Activated T-helper 9 cell treated with anti-CD3 and anti-CD28 coated beads, Interleukin-2, amount 50 U/mL, for 16 hours (primary cell): ENCODE measurements around the gene GRIK2.

Experiments
- DNase-seq: peaks from one replicate; pipeline ENCODE4 v3.0.0-alpha.2; 2020; ENCODE audit warnings: low read depth

The GRIK2 gene

DNA sequence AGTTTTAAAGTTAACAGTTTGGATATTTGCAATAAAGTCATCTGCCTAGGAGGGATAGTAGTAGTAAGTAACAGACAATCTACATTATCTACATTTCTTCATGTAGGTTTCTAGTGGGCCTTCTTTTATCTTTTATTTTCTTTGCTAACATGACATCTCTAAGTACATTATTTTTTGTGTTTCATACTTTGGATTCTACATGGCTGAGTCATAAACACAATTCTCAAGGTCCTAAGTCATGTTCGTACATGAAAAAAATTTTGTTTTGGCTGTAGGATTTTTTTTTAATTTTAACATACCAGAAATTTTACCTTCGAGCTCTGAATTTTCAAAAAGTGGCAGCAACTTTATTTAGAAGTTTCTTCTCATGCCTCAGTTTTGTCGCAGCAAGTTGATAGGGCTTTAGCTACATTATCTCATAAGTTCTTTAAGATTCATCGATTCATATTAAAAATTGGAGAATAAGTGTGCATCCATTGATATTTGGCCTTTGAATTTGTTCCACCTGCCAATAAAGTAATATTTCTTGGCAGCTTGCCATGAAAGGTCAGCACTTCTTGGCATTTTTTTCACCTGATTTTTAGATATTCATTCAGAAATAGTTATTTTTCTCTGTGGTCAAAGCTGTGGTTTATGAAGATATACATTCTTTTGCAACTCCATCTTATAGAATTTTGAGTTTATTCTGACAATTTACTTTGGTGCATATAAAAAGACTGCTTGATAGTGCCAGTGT is 146.2 kb downstream of the GRIK2 start:
- DNase-seq = no peak

DNA sequence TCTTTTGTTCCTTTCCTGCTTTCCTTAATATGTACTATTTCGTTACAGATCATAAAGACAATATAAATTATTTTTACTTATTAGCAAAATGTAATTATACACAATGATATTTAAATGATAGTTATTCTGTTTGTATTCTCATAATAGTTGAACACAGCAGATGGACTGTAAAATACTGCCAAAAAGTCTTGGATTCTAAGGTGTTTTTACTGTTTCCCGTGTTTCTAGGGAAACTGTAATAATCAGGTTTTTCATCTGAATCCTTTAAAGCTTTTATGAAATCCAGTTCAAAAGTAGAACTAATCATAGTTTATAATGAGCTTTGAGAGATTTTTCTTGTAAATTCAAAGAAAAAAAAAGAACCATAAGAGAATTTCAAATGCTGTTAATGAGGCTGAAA is 148.4 kb downstream of the GRIK2 start:
- DNase-seq = no peak

DNA sequence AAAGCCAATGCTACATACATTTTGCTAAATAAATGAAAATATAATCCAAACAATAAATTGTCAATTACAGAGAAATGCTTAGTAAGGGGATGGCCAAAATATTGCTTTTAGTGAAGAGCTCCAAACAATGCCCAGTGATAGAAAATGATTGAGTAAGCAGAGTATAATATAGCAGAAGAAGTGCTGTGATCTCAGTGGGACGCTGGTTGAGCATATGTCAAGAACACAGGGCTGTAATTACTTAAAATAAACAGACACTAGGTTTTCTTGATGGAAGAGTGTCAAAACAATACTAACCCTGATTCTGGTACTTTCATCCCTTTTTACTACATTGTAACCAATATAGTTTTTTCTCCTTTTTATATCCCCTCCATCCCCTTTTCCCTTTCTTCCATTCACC is 150.3 kb downstream of the GRIK2 start:
- DNase-seq = no peak

DNA sequence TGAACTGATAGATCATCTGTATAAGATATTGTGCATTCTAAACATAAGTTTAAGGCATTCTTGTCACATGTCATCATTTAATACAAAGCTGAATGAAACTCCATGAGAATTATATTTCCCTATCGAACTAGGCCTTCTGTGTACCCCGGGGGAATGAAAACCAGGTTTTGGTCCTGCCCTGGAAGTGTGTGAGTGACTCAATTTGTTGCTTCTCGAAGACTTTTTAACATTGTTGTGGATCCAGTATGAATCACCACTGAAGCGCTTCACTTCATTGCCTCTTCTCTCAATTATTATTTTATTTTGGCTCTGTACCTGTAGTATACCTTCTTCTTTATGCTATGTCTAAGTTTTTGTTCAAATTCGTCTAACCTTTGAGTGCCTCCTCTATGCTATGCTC is 150.8 kb downstream of the GRIK2 start:
- DNase-seq = no peak

DNA sequence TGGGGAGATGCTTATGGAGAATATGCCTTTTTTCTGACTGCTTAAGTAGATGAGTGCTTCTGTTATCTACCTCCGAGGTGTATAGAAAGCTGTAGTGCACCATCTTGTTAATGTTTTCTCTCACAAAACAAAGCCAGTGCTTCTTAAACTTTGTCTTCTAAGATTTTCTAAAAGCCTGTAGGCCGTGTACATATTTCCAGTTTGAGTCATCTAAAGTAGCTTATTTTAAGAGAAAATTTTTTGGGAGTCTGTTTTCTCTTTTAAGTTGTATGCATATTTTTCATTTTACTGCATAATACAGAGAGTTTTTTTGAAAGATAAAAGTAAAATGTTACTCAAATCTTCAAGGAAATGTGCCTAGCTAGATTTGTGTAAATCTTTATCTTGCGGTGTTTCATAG is 151.7 kb downstream of the GRIK2 start:
- no peak for DNase-seq

DNA sequence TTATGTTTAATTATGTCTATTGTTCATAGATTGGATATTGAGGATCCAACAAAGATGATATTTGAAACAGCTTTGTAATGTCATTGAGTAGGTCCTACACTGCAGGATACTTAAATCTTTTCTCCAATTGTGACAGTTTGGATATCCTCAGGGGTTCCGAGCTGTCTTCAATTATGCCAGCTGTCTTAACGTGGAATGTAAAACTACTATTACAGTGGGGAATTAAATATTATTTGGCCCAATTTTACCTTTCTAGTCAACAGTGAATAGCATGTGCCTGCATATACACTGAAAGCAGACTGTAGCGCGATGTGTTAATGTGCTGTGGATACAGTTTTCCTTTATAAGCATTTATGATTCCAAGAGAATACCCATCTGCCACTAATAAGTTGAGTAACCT is 156.9 kb downstream of the GRIK2 start:
- no peak for DNase-seq

DNA sequence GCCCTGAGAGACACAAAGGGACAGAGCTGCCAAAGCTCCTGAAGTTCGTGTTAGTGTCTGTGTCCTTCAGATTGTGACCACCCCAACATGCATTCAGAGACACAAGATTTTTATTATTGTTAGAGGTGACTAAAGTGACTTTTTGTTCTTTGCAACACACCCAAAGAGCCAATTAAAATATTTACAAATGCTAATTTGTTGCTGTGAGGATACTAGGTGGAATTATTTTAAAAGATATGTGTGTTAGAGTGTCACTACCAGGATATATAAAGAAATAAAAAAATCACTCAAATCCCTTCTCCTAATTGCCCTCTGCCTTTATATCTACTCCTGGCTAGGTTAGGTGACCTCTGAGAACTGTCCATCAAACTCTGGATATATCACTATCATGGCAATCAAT is 160.7 kb downstream of the GRIK2 start:
- no peak for DNase-seq

DNA sequence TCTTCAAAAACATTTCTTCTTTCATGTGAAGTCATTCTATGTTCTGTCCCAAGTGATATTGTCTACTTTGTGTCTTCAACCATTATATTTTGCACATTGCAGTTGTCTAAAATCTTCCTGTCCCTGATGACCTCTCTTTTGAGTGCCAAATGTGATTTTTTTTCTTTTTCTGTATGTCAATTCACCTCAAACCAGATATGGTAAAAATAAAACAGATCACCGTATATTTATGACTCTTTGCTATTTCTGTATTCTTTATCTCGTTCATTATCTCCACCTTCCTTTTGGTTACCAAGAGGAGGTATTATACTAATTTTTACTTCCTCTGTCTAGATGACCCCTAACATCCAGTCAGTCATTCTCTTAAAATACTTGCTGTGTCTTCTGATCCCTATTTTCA is 165.2 kb downstream of the GRIK2 start:
- no peak for DNase-seq

DNA sequence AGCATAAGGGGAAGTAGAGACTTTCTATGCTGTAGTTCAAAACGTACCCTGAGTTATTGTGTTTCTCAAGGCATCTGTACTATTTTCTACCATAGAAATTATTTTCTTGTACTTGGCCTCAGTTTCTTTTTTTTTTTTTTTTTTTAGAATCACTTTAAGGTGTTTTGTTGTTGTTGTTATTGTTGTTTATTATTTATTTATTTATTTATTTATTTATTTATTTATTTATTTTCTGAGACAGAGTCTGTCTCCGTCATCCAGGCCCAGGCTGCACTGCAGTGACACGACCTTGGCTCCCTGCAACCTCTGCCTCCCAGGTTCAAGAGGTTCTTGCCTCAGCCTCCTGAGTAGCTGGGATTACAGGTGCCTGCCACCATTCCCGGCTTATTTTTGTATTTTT is 179.1 kb downstream of the GRIK2 start:
- no peak for DNase-seq

DNA sequence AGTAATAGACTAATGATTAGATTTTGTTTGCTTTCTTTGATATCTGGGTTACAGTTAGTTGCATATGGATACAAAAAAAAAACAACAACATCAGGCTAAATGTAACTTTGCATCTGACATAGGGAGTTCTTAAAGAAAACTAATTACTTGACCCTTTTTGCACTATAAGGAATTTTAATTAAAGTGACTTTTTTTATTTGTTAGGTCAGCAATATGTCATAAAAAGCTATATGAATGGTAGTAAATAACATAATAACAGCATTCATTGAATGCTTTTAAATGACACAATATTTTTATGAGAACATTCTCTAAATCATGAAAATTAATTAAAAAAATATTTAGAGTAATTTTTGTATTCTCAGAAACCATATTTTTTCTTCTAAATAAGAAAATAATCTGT is 183.6 kb downstream of the GRIK2 start:
- DNase-seq = no peak

DNA sequence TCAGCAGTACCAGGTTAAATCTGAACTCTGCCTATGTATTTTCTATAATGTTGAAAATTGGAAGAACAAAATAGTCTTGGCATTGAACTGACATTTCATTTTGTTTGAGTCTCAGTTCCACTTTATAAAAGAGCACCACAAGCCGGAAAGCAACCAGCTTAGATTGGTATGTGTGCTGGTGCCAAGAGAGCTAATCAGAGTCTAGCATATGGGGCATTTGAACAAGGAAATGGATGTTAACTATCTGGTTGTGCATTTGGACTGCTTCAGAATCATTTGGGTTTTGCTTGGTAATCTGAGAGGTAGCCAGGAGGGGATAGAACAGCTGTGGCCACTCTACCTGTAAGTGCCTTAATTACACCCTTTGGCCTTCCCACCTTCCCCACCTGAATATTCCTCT is 184.8 kb downstream of the GRIK2 start:
- no peak for DNase-seq

DNA sequence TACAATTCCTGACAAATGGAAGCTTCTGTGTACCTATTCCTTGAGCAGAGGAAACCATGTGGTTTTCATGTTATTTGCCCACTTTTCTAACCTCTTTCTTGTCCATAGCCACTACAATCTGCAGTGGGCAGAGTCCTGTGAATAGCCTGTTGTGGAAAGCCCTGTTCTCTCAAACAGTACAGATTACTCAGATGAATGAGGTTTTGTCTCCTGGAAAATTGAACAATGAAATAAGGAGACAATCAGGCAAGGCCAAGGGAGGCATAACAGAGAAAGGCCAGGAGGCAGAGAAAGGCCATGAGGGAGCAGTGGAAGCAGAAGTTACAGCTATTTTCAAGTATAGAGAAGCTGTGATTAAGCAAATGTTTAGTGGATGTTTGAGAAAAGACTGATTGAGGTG is 189.3 kb downstream of the GRIK2 start:
- DNase-seq = no peak

DNA sequence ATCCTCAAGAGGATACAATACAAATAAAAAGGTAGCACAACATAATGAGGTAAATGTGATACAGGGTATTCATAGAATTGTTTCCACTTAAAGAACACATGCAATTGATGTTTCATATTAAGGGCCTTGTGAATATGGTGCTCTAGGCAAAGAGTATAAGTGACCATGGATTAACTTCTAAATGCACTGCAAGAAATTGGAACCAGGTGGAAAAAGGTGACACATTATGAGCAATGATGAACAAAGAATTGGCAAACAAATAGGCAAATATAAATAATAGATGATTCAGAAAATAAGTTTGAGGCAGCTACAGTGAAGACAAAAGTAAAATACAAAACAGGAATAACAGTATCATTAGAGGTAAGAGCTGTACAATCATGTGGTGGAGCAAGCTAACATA is 192.0 kb downstream of the GRIK2 start:
- no peak for DNase-seq

DNA sequence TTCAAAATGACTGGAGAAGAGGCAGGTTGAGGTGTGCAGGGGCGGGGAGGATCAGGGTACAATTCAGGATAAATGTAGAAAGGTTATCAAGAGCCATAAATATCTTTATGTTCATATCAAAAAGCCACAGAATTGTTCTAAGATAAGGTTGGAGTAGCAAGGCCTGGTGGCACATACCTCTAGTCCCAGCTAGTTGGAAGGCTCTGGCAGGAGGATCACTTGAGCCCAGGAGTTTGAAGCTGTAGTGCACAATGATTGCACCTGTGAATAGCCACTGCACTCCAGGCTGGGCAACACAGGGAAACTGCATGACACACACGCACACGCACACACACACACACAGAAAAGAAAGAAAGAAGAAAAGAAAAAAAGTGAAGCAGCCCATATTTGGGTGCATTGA is 194.8 kb downstream of the GRIK2 start:
- DNase-seq = no peak

DNA sequence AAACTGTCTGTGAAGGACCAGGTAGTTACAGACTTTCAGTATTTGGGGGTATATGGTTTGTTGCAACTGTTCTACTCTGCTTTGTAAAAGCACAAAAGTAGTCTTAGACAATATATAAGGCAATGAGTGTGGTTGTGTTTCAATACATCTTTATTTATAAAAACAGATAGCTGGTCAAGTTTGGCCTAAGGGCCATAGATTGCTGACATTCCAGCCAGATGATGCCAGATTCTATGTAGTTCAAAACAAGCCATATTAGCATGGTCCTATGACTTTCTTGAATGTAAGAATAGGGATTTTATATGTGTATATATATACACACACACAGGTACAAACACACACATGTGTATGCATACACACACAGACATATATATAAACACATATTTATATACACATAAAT is 201.8 kb downstream of the GRIK2 start:
- DNase-seq = no peak

DNA sequence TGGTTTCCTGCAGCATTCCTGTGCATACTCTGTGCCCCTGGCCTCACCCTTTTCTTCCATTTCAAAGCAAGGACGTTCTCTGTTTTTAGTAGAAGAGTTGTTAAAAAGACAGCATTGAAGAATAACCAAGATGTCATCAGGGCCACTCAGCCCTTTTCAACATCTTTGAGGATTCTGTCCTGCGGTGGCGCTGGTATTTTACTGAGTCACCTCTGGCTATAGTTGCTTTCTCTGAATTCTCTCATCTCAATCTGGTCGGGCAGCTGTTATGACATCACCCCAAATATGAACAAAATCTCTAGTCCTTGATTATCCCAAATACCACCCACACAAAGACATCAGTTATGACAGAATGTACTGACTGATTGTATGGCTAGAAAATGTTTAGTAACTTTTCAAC is 204.2 kb downstream of the GRIK2 start:
- DNase-seq = no peak

DNA sequence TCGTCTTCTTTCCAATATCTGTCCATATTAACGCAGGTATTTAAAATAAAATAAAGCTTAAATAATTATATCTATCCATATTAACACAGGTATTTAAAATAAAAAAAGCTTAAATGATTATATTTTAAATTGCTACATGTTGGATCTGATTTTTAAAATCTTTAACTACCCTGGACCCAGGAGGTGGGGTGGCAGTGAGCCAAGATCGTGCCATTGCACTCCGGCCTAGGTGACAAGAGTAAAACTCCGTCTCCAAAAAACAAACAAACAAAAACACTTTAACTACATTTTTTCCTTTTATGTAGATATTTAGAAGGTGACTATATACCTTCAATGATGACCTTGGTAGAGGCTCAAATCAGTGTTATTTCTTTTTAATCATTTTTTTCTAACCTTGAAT is 211.9 kb downstream of the GRIK2 start:
- DNase-seq = no peak

DNA sequence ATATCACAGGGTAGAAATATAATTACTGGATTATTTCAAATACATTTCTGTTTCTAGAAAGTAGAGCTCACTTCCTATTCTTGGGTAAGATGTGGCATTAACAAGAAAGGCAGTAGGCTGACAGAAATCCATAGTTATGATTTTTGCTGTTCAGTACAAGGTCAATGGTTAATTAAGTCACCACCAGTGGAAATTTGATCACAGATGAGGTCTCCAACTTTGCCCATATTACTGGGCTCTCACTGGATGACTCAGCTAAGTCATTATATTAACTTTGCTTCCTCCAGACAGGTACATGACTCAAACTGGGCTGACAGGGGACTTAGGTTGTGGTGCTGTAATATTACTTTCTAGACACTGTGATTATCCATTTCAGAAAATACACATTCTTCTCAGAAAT is 212.4 kb downstream of the GRIK2 start:
- no peak for DNase-seq

DNA sequence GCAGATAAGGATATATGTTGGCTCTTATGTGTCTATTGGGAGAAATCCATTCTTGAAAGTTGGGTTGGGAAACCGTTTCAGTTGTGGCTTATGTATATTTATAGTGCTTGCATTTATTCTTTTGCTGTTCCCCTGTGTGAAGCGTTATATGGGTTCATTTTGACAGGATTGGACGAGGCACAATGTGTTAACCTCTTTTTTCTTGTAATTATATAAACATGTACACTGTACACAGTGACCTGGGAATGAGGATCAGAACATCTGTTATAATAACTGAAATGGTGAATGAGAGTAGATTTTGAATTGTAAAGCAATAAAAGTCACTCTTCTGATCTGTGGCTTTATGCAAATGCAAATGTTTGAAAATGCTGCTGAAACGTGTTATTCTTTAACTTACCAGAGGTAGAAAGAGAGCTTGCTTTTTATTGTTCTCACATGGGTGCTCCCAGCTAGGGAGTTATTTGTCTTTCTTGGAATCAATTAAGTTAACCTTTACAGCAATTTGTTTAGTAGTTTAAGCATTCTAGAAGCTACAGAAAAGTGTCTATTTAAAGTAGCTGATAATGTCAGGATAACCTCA is 213.7 kb downstream of the GRIK2 start:
- no peak for DNase-seq

DNA sequence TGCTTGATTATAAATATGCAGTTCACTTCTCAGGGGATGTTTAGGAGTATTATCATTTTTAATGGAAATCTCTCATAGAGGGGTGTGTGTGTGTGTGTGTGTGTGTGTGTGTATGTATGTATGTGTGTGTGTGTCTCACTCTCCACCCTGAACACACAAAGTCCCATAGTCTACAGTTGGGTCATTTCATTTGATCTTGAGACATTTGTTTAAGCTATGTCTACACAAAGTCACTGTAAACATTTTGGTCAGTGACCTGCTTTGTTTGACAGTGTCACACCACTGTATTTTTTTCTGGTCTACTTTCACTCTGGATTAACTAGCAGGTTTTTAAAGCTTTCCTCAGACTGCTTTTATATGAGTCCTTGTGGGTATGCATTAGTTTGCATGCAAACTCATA is 215.2 kb downstream of the GRIK2 start:
- DNase-seq = no peak

DNA sequence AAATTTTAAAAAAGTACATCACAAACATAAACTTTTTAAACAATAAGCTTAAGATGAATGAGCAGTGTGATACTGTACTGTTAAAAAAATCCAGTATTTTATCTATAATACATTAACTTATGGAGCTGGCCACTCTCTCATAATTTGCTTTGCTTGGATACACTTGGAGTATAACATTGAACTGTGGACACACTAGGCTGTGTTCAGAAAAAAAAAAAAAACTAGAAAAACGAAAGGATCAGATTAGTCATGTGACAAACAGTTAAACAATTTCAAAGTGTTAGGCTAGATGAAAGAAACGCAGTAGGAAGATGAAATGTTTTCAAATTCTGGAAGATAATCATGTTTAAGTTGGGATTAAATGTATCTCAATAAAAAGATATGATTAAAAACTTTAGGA is 220.0 kb downstream of the GRIK2 start:
- no peak for DNase-seq

DNA sequence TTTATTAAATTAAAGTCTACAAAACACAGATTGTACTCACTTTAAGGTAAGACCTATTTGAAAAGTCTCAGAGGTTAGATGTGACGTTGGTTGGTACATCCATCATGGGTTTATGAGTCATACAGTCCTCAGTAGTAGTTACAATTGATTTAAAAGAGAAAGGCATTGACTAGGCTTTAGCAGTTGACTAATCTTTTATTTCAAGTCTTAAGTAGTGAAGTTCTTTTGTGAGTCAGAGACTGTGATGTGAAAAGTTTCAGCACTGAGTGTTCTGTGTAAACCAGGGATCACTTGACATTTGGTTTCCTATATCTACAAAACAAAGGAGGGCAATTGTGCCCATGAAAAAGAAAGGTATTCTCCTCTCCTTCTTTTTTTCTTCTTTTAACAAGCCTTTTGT is 221.3 kb downstream of the GRIK2 start:
- no peak for DNase-seq

DNA sequence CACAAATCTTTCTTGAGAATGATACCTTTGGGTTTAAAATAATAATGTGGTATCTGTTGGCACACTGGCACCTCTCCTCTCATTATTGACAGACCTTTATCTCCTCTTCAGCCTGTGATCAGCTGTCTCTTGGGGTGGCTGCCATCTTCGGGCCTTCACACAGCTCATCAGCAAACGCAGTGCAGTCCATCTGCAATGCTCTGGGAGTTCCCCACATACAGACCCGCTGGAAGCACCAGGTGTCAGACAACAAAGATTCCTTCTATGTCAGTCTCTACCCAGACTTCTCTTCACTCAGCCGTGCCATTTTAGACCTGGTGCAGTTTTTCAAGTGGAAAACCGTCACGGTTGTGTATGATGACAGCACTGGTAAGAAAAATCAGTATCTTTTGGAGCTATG is 232.8 kb downstream of the GRIK2 start:
- DNase-seq = no peak

DNA sequence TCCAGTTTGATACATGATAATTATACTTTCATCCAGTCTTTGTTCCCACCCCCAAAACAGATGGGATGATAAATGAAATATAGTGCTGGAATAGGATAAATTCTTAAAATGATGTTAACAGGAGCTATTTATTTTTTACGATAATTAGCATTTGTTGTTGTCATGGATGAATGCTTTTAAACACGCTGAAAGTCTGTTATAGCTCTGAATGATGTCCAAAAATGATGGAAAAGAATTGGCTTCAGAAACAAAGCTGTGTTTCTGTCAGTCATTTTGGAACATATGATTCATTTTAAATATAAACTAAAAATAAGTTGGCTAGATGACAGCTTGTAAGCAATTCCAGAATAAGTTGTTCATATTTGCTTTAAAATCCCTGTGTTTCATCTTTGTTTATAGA is 237.4 kb downstream of the GRIK2 start:
- no peak for DNase-seq
